T-cell (primary cell): ENCODE data around the gene CXCR6. TPM values are rescaled to one million over a fixed set of nuclear protein-coding genes. Genes with fewer than 3 reads are reported as not detected.

Experiments used
- ATAC-seq, 4 experiments: fragments of 200-7000 bp in 3 of 4; fragments of 150-1000 bp in 1 of 4; cut with Tn5 transposase; replicated peaks in 1 of 4; 1 replicate in 3 of 4; 2 replicates in 1 of 4; pipeline ENCODE4 v1.10.0; 2021; ENCODE audit warnings: moderate library complexity in 3 of 4, mild to moderate bottlenecking in 2 of 4, moderate number of reproducible peaks in 1 of 4
- CTCF ChIA-PET, 2 donors: fragments of 300-600 bp; sonication (Branson Sonifier 250); formaldehyde crosslinking; loops; one replicate each; lab custom pipeline; 2022; ENCODE audit warnings: antibody characterized with exemption in 2 of 2; lab: Charles Lee
- POLR2A ChIA-PET, 2 donors: fragments of 300-600 bp; sonication (Branson Sonifier 250); formaldehyde crosslinking; loops; one replicate each; lab custom pipeline; 2022; ENCODE audit warnings: antibody characterized with exemption in 2 of 2; lab: Charles Lee
- DNase-seq, 35 experiments: peaks; one replicate each; pipeline versions ENCODE4 v3.0.0 to v3.0.0-alpha.2; 2013 to 2023
- H3K27ac ChIP-seq: one replicate; pipeline ENCODE4 v1.5.1; 2013; ENCODE audit warnings: low read length
- H3K27me3 ChIP-seq, 2 experiments: replicated peaks in 1 of 2; 1 replicate in 1 of 2; 2 replicates in 1 of 2; pipeline versions ENCODE4 v1.6.1 to v1.7.0; 2013; ENCODE audit warnings: low read length in 1 of 2, mixed read lengths in 1 of 2; ENCODE audit not compliant: control insufficient read depth in 2 of 2, insufficient read depth in 2 of 2; ENCODE audit errors: extremely low read depth in 1 of 2
- H3K36me3 ChIP-seq, 2 donors: 1 replicate in 1 of 2; 2 replicates in 1 of 2; pipeline versions ENCODE4 v1.6.1 to v1.7.0; 2013; ENCODE audit warnings: low read length in 1 of 2; ENCODE audit not compliant: control insufficient read depth in 2 of 2, insufficient read depth in 1 of 2; ENCODE audit errors: extremely low read depth in 1 of 2
- H3K4me1 ChIP-seq, 2 experiments: 1 replicate in 1 of 2; 2 replicates in 1 of 2; pipeline versions ENCODE4 v1.6.1 to v1.7.0; 2013; ENCODE audit warnings: low read length in 2 of 2, mixed read lengths in 1 of 2; ENCODE audit not compliant: insufficient read depth in 2 of 2, control insufficient read depth in 1 of 2; ENCODE audit errors: extremely low read depth in 1 of 2
- H3K4me3 ChIP-seq, 2 donors: 1 replicate in 1 of 2; 2 replicates in 1 of 2; pipeline versions ENCODE4 v1.5.1 to v1.7.0; 2013; ENCODE audit warnings: mild to moderate bottlenecking in 2 of 2, low read length in 1 of 2, moderate library complexity in 1 of 2; ENCODE audit not compliant: control insufficient read depth in 1 of 2; ENCODE audit errors: extremely low read depth in 1 of 2
- H3K9me3 ChIP-seq: 2 replicates; pipeline ENCODE4 v1.7.0; 2013
- H3K27ac Mint-ChIP-seq, 2 donors: one replicate each; pipeline ENCODE4 v1.8.0; 2020 to 2021; ENCODE audit warnings: mild to moderate bottlenecking in 2 of 2, mixed read lengths in 2 of 2
- H3K27me3 Mint-ChIP-seq, 2 donors: one replicate each; pipeline ENCODE4 v1.8.0; 2021 to 2022; ENCODE audit warnings: mixed read lengths in 2 of 2
- H3K36me3 Mint-ChIP-seq: one replicate; pipeline ENCODE4 v1.8.0; 2021; ENCODE audit warnings: mixed read lengths
- H3K4me1 Mint-ChIP-seq, 3 donors: one replicate each; pipeline ENCODE4 v1.8.0; 2020 to 2022; ENCODE audit warnings: mixed read lengths in 3 of 3, mild to moderate bottlenecking in 1 of 3
- H3K4me3 Mint-ChIP-seq, 3 donors: one replicate each; pipeline ENCODE4 v1.8.0; 2020 to 2022; ENCODE audit warnings: mild to moderate bottlenecking in 3 of 3, mixed read lengths in 3 of 3, moderate library complexity in 3 of 3
- H3K9me3 Mint-ChIP-seq, 3 donors: one replicate each; pipeline ENCODE4 v1.8.0; 2020 to 2022; ENCODE audit warnings: mixed read lengths in 3 of 3
- WGBS: methylation state at CpG from one replicate; pipeline ENCODE4 v1.1.5; 2013; ENCODE audit warnings: missing lambda C conversion rate; ENCODE audit not compliant: insufficient coverage; 5-methylcytosine and 5-hydroxymethylcytosine counted together
- total RNA-seq, 35 experiments: library from RNA in 6 of 35; stranded (reverse) in 6 of 35; fragments of 120-200 nt in 1 of 35; gene quantifications; one replicate each; pipeline versions ENCODE4 v1.2.1 to v1.2.4 and lab custom pipeline; 2013 to 2026

Gene CXCR6
- total RNA-seq, 5 donors from 2014 or later (not counting 1 experiment from before 2014, with no cell fraction given), result 2.0 to 14.7 (median 3.7) TPM

DNA sequence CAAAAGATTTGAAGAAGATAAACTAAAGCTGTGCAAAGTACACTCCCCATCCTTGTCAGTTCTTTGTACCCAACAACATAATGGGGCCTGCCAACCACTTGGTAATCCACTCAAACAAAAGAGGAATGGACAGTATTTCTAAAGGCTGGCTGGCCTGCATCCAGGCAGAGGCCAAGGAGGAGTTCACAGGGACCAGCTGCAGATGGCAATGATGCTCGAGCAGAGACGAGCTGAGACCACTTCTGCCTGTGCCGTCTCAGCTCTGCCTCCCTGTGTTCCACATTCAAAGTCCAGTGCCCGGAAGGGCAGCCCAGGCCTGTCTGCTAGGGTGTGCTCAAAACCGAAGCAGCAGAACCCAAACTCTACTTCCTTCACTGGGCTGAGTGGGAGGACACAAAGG is 14.3 kb downstream of the CXCR6 start:
- H3K9me3 ChIP-seq, result no peaks in the 10 kb centered on the region

DNA sequence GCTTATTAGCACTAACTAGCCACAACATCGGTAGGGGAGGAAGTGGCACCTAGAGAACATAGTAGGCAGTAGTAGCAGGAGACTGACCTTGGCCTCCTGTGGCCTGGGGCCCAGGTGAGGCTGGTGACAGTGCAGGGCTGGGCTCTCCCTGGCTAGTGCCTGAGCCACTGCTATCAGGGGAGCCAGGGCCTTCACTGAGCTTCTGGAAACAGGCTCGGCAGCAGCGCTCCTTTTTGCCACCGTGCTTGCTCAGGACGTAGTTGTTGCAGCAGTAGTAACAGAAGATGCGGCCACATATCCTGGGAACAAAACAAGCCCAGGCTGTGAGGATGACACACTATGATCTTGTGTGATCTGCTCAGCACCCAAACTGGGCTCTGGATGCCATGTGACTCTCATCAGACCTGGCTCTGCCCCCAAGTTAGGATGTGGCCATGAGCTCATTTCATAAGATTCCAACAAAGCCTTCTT is 15.1 kb downstream of the CXCR6 start:
- no peaks in the 10 kb centered on the region for H3K27me3 Mint-ChIP-seq
- Histone ChIP-seq H3K27ac (peak overlapping the region; percentile 73), H3K27me3 (no peaks in the 10 kb centered on the region), H3K36me3 (peaks cover 23 to 97% of the 10 kb centered on the region in 2 donors), H3K4me1 (peaks cover 0 to 72% of the 10 kb centered on the region in 2 experiments), H3K9me3 (no peaks in the 10 kb centered on the region), H3K4me3 (no peak overlapping the region)
- H3K4me3 Mint-ChIP-seq, result no peak overlapping the region
- ChIA-PET CTCF (interaction anchor here in 1 of 2 donors (0.5 to 1.8 kb wide), 4 partner anchors 18 to 126 kb away, joined by 3 to 4 read pairs (median 3); no protein-coding TSS in a partner anchor), POLR2A (no interaction called here)
- no peaks in the 10 kb centered on the region for H3K9me3 Mint-ChIP-seq
- H3K36me3 Mint-ChIP-seq, result peaks cover 85% of the 10 kb centered on the region
- DNase-seq (peak in 1 of 35 experiments; percentile 36), ATAC-seq (peak in 2 of 4 experiments; percentile 20 to 60)
- peaks cover 8 to 41% (median 38%) of the 10 kb centered on the region in 3 donors for H3K4me1 Mint-ChIP-seq
- 91% methylated on average over 5 of the region's 6 CpGs for WGBS
- H3K27ac Mint-ChIP-seq, result peak overlapping the region; percentile 65 to 77

More for the DNA sequence above, 14.3 kb downstream of the CXCR6 start:
- ChIA-PET POLR2A (no interaction called here), CTCF (interaction anchor here in 1 of 2 donors (0.6 to 1.8 kb wide), 3 partner anchors 17 to 119 kb away, joined by 3 to 4 read pairs (median 3); no protein-coding TSS in a partner anchor)
- Mint-ChIP-seq H3K9me3 (no peaks in the 10 kb centered on the region), H3K27ac (peak overlapping the region; percentile 49 to 77), H3K4me3 (no peak overlapping the region), H3K4me1 (peaks cover 6 to 38% (median 35%) of the 10 kb centered on the region in 3 donors), H3K27me3 (no peaks in the 10 kb centered on the region), H3K36me3 (peaks cover 85% of the 10 kb centered on the region)
- DNase-seq (no peak), ATAC-seq (no peak)
- Histone ChIP-seq H3K4me1 (peaks cover 0 to 67% of the 10 kb centered on the region in 2 experiments), H3K27ac (peak overlapping the region; percentile 73), H3K4me3 (no peak overlapping the region), H3K27me3 (no peaks in the 10 kb centered on the region), H3K36me3 (peaks cover 26 to 97% of the 10 kb centered on the region in 2 donors)
- WGBS, result 93% methylated on average over 3 of the region's 5 CpGs

DNA sequence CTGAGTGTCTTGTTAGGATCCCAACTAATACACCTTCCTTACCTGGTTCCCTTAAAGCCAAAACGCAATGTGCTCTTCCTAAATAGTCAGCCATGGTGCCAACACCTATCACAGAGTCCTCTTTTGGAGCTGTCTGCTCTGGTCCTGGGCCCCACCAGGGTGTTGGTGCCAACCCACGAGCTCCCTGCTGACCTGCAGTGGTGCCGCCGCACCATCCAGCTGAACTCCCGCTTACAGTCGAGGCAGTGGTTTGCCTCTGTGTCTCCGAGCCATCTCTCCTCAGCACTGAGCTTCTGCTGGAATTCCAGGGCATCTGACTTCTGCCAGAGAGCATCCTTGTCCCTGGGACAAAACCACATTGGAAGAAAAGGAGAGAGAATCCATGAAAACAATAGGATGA is 15.9 kb downstream of the CXCR6 start:
- H3K9me3 Mint-ChIP-seq, result no peaks in the 10 kb centered on the region
- ATAC-seq (no peak), DNase-seq (no peak)
- H3K4me1 Mint-ChIP-seq, result peaks cover 12 to 50% (median 47%) of the 10 kb centered on the region in 3 donors
- Histone ChIP-seq H3K27me3 (no peaks in the 10 kb centered on the region), H3K4me3 (no peak overlapping the region), H3K36me3 (peaks cover 18 to 96% of the 10 kb centered on the region in 2 donors), H3K27ac (peak overlapping the region; percentile 73), H3K9me3 (no peaks in the 10 kb centered on the region), H3K4me1 (peaks cover 0 to 73% of the 10 kb centered on the region in 2 experiments)
- H3K4me3 Mint-ChIP-seq, result no peak overlapping the region
- ChIA-PET POLR2A (no interaction called here), CTCF (interaction anchor here in 1 of 2 donors (0.5 to 0.6 kb wide), 3 partner anchors 32 to 444 kb away, joined by 3 read pairs; no protein-coding TSS in a partner anchor)
- 94% methylated on average over 1 of the region's 7 CpGs for WGBS
- no peaks in the 10 kb centered on the region for H3K27me3 Mint-ChIP-seq
- H3K36me3 Mint-ChIP-seq, result peaks cover 85% of the 10 kb centered on the region
- peak overlapping the region; percentile 65 to 77 for H3K27ac Mint-ChIP-seq

DNA sequence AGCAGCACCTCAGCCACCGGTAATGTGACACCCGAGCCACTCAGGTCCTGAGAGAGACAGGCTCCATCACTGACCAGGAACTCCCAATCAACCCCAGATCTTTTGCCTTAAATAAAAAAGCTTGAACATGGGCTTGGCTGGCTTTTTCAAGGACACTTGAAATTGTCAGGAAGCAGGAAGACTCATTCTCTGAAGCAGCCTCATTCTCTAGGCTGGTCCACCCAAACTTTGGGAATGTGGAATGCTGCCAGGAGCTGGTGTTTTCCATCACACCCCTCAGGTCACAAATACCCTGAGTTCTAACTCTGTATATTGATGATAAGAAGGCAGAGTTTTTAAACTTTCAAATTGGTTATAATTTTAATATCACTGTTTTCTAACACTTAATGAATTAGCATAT is 17.0 kb downstream of the CXCR6 start:
- Mint-ChIP-seq H3K27ac (peak overlapping the region; percentile 28 to 43), H3K27me3 (no peaks in the 10 kb centered on the region), H3K9me3 (no peaks in the 10 kb centered on the region), H3K4me1 (peaks cover 18 to 59% (median 57%) of the 10 kb centered on the region in 3 donors), H3K4me3 (no peak overlapping the region), H3K36me3 (peaks cover 80% of the 10 kb centered on the region)
- Histone ChIP-seq H3K27me3 (no peaks in the 10 kb centered on the region), H3K4me3 (no peak overlapping the region), H3K4me1 (peaks cover 0 to 76% of the 10 kb centered on the region in 2 experiments), H3K27ac (no peak overlapping the region), H3K9me3 (no peaks in the 10 kb centered on the region), H3K36me3 (peaks cover 12 to 96% of the 10 kb centered on the region in 2 donors)
- CTCF ChIA-PET, result interaction anchor here in 1 of 2 donors (0.6 kb wide), 1 partner anchor 249 kb away, joined by 3 read pairs; no protein-coding TSS in a partner anchor
- POLR2A ChIA-PET, result interaction anchor here in 1 of 2 donors (0.8 kb wide), 1 partner anchor 130 kb away, joined by 3 read pairs; no protein-coding TSS in a partner anchor
- WGBS, result no CpG with 5 or more reads among the region's 2 CpGs
- ATAC-seq (no peak), DNase-seq (no peak)

DNA sequence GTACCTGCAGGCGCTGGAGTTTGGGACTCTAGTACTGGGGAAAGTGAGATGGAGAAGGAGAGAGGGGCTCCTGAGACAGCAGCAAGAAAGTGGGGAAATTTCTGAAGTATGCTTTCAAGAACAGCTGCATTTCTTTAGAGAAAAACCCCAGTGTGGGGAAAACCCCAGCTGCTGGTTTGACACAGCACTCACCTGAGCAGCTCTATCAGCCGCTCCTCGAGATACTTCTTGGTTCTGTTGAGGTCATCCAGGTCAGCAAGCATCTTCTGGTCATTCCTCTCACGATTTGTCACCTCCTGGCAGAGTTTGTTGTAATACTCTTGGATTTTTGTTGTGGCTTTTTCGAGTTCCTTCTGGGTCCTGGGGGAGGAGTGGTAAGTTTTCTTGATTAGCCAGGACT is 18.8 kb downstream of the CXCR6 start:
- Mint-ChIP-seq H3K27me3 (no peaks in the 10 kb centered on the region), H3K9me3 (no peaks in the 10 kb centered on the region), H3K4me3 (no peak overlapping the region), H3K27ac (peak overlapping the region; percentile 36 to 75), H3K36me3 (peaks cover 79% of the 10 kb centered on the region), H3K4me1 (peaks cover 31 to 76% (median 73%) of the 10 kb centered on the region in 3 donors)
- H3K4me3 ChIP-seq, result no peak overlapping the region
- H3K9me3 ChIP-seq, result no peaks in the 10 kb centered on the region
- CTCF ChIA-PET, result interaction anchor here in 1 of 2 donors (0.6 to 1.1 kb wide), 6 partner anchors 11 to 586 kb away, joined by 3 to 7 read pairs (median 5); partner anchors contain the start of gene CXCR6
- H3K36me3 ChIP-seq, result peaks cover 14 to 96% of the 10 kb centered on the region in 2 donors
- no peaks in the 10 kb centered on the region for H3K27me3 ChIP-seq
- peaks cover 0 to 84% of the 10 kb centered on the region in 2 experiments for H3K4me1 ChIP-seq
- H3K27ac ChIP-seq, result peak overlapping the region; percentile 57
- POLR2A ChIA-PET, result interaction anchor here (1.2 kb wide), 2 partner anchors 11 to 14 kb away, joined by 5 to 6 read pairs; no protein-coding TSS in a partner anchor
- 40% methylated on average over 1 of the region's 5 CpGs for WGBS
- DNase-seq (peak in 1 of 35 experiments; percentile 51), ATAC-seq (peak in 1 of 4 experiments; percentile 43)

DNA sequence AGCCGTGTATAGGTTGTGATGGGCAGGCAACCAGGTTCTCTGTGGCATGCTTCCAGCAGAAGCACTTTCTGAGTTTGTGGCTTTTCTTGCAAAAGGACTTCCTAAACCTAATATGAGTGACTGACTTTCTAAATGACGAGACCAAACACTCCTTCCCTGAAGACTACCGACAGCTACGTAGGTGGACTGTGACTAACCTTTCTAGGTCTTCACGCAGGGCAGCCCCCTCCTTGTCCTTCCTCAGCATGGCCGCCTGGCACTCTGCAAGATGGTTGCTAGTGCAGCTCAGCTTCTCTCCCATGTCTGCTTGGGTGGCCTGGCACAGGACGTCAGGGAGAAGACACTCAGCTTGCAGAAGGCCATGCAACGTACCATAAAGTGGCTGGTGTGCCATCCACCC is 20.9 kb downstream of the CXCR6 start:
- peaks cover 27 to 96% of the 10 kb centered on the region in 2 donors for H3K36me3 ChIP-seq
- Mint-ChIP-seq H3K36me3 (peaks cover 79% of the 10 kb centered on the region), H3K9me3 (no peaks in the 10 kb centered on the region), H3K27me3 (no peaks in the 10 kb centered on the region), H3K27ac (peak overlapping the region; percentile 70 to 84), H3K4me1 (peaks cover 44 to 76% (median 71%) of the 10 kb centered on the region in 3 donors), H3K4me3 (no peak overlapping the region)
- 32% methylated on average over 6 of the region's 8 CpGs for WGBS
- CTCF ChIA-PET, result interaction anchor here in 1 of 2 donors (1.6 to 2.0 kb wide), 2 partner anchors 21 to 25 kb away, joined by 5 to 6 read pairs; partner anchors contain the start of gene CXCR6
- H3K27ac ChIP-seq, result peak overlapping the region; percentile 64
- peaks cover 0 to 87% of the 10 kb centered on the region in 2 experiments for H3K4me1 ChIP-seq
- ATAC-seq (peak in 2 of 4 experiments; percentile 29 to 38), DNase-seq (peak in 1 of 35 experiments; percentile 33)
- no peaks in the 10 kb centered on the region for H3K9me3 ChIP-seq
- POLR2A ChIA-PET, result no interaction called here
- H3K27me3 ChIP-seq, result no peaks in the 10 kb centered on the region
- H3K4me3 ChIP-seq, result no peak overlapping the region
